Left renal cortex interstitium (tissue), 4 donors: ENCODE data around the gene HSPG2. TPM values are rescaled to one million over a fixed set of nuclear protein-coding genes. Genes with fewer than 3 reads are reported as not detected.
"Not testable (repeated sequence)": the region's sequence is repeated elsewhere in the genome, so short reads cannot be mapped to it uniquely, and the experiment has no call there.

Source experiments
- DNase-seq, 4 donors: peaks; one replicate each; pipeline ENCODE4 v3.0.0-alpha.2; 2013; ENCODE audit warnings: low read depth in 4 of 4, low spot score in 2 of 4, missing footprints in 1 of 4
- polyA plus RNA-seq, 4 donors: library from polyadenylated mRNA; unstranded; fragments of 120-200 nt; gene quantifications; one replicate each; pipeline ENCODE4 v1.2.1, GENCODE V29; 2013; ENCODE audit not compliant: insufficient read length in 4 of 4

The HSPG2 gene
- polyA plus RNA-seq, 4 donors, result 114 to 185 (median 161) TPM

DNA sequence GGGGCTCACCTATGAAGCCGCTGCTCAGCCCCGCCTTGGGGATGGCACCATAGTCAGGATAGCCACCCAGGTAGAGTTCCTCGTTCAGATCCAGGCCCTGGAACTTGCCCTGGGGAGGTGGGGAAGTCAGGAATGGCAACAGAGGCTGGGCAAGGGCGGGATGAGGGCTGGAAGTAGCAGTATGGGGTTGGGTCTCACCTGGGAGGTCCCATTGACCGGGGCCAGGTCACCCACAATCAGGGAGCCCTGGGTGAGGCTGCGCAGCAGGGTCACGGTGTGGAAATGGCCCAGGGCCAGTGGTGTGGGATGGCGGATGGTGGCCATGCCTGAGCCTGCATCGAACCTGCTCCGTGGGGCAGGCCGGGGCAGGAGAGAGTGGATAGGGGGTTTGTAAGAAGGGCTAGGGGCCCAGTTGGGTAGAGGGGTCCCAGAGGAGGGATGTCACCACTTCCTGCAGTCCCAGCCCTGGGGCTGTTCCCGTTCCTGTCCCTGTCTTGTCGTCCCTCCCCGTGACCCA is 105.6 kb downstream of the HSPG2 start:
- no peak for DNase-seq

DNA sequence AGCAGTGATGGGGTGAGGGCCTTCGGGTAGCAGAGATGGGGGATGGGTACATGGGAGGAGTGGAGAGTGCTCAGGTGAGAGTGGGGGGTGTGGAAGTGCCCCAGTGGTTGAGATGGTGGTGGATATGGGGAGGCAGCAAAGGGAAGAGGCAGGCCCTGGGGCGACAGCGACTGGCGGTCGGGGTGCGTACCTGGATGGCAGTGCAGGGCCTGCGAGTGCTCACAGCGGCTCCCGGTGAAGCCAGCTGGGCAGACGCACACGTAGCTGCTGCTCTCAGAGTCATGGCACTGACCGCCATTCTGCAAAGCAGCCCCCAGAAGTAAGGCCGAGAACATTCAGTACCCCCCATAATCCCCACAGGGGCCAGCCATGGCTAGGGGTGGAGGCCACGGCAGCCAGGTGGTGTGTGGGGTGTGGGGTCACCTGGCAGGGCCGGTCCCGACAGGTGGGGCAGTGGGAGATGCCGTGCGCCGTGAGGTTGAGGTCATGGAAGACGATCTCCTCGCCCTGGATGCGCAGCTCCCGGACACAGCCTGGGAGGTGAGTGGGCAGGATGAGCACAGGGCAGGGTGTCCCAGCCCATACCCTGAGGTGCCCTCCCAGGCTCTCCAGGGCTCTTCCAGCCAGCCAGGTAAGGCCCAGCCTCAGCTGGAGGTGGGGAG is 106.2 kb downstream of the HSPG2 start:
- DNase-seq, result no peak

DNA sequence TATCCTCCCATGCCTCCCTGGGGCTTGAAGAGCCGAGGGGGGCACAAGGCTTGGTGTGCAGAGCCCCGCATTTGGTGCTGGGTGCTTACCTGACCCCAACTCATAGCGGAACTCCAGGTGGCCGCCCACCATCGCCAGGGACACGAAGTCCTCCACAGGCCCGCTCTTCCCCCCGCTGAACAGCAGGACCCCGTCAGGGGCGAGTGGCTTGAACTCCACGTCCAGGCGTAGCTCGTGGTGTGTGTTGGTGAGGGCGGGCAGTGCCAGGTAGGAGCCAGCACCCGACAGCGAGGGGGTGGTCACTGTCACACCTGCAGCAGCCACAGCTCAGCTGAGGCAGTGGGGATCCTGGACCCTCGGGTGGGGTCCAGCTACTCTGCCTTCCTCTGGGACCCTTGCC is 107.8 kb downstream of the HSPG2 start:
- DNase-seq, result no peak

DNA sequence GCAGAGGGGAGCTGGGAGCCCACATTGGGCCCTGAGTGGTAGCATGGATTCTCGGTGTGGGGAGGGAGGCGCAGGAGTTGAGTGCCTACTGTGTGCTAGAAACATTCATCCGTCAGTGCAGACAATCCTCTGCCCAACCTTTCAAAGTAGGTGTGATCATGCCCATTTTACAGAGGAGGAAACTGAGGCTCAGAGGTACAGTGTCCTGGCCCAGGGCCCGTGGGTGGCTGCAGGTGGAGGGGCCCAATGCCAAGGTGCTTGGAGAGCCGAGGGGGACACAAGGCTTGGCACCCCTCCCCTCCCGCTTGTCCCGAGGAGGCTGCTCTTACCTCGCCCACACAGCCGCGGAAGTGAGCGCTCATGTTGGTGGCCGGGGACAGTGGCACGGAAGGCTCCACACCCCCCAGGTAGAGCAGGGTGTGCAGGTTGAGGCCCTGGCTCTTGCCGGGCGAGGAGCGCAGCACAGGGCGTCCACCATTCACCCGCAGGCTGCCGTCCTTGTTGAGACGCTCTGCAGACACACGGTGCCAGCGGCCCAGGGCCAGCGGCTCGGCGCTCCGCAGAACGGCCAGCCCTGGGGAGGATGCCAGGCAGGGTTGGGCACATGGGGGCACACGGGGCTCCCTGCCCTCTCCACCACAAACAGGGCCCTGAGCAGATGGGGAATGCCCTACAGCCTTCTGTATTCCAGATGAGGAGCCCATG is 108.5 kb downstream of the HSPG2 start:
- no peak for DNase-seq

- DNase-seq, result no peak
These were observed 109.0 kb downstream of the HSPG2 start for GRCh38 chr1:21828075-21828474.

DNA sequence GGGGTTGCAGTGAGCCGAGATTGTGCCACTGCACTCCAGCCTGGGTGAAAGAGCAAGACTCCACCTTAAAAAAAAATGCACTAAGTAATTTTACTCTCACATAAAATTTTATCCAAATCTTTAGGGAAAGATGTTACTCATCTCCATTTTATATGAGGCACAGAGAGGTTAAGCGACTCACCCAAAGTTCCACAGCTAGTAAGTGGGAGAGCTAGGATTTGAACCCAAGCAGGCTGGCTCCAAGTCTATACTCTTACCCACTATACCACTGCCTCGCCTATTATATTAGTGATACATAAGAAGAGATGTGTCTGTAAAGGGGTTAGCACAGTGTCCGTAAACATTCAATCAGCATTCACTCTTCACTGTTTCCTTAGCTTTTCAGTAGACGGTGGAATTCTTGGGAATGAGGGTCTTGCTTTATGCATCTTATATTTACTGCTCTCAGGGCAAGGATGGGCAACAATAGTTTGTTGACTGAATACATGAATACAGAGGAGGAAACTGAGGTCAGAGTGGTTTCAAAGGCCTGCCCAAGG is 109.9 kb downstream of the HSPG2 start:
- DNase-seq, result no peak

DNA sequence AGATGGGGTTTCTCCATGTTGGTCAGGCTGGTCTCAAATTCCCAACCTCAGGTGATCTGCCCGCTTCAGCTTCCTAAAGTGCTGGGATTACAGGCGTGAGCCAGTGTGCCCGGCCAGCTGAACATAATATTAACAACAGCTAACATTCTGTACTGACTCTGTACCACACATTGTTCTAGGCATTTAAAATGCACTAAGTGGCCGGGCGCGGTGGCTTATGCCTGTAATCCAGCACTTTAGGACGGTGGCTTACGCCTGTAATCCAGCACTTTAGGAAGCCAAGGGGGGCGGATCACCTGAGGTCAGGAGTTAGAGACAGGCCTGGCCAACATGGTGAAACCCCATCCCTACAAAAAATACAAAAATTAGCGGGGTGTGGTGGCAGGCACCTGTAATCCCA is 110.4 kb downstream of the HSPG2 start:
- DNase-seq, result not testable (repeated sequence)

- DNase-seq, result no peak
These were observed 111.7 kb downstream of the HSPG2 start for GRCh38 chr1:21825393-21825792.

DNA sequence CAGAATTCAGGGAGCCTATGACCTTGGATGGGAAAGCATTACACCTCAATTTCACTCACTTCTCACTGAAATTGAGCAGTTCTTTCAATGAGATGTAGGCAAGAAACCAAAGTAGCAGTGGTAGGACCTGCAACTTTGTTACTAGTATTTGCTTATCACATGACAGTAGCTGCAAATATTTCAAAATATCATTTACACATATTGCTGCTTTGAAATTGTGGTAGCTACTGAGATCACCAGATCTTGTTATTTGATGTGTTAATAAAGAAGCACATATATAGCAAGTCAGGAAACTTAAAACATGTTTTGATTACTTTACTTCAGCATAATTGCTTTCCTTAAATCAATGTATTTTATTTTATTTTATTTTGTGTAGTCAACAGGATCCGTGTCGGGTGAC is 112.2 kb downstream of the HSPG2 start:
- DNase-seq, result no peak

DNA sequence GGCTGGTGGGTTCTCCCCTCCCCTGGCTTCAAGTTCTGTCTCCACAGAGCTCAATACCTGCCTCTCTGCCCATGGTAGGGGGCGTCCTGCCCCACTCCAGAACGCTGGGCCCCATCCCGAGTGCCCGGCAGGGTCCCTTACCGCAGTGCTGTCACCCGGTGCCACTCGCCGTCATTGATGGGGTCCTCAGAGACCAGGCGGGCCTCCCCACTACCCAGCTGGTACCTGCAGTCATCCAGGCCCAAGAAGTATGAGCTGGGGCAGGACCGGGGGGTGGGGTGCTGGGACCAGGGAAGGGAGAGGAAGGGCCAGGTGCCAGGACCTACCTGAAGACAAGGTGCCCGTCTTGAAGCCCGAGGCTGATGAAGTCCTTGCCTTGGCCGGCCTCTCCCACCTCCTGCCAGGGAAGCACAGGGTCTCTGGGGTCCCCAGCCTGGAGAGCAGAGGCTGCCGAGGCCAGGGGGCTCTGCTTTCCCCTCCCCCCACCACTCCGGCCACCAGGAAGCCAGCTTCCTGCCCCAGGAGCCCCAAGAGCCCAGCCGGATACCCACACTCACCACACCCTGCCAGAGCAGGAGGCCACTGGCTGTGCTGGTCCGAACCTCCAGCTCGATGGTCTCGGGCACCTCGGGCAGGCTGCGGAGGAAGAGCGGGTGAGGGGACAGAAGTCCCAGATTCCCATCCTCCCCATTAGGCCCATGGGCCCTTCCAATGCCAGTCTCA is 113.0 kb downstream of the HSPG2 start:
- DNase-seq, result no peak

GRCh38 chr1:21823206-21823979 is 113.7 kb downstream of the HSPG2 start:
- DNase-seq, result no peak

DNA sequence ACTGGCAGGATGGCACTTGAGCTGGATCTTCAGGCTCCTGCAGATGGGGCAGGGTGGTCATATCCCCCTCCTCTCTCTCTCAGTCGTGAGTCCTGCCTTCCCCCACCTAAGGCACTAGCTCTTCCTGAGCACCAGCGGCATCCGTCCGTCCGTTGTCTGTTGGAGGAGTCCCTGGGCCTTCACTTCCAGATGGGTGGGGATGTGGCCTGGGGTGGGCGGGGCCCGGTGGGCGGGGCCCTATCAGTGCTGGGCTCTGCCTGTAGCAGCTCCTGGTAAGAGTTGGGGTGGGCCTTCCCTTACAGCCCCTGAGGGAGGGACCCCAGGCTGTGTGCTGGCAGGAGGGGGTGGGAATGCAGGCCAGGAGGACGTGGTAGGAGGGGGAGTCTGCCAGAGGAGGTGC is 114.8 kb downstream of the HSPG2 start:
- DNase-seq, result no peak

DNA sequence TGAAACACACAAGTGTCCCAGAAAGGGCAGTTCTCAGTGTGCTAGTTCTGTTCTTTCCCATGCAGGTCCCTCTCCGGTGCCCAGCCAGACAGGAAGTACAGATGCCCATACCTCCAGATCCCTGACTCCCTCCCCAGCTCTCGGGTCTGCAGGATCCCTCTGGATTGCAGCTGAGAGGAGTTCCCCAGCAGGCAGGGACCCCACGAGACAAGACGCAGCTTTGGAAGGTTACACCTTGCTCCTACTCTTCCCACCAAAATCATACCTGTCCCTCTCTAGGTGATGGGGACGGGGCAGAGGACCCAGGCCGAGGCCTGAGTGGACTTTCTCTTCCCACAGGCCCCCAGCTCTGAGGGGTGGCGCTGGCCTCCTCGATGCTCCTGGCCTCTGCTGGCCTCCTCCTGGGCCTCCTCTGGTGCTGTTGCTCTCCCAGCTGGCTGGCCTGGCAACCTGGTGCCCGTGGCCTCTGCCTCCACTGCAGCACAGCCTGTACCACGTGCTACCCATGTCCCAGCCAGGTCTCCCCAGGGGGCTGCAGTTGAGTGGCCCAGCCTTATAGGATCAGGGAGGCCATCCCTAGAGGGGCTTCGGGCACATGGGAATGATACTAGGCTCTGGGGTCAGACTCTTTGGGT is 115.6 kb downstream of the HSPG2 start:
- no peak for DNase-seq

DNA sequence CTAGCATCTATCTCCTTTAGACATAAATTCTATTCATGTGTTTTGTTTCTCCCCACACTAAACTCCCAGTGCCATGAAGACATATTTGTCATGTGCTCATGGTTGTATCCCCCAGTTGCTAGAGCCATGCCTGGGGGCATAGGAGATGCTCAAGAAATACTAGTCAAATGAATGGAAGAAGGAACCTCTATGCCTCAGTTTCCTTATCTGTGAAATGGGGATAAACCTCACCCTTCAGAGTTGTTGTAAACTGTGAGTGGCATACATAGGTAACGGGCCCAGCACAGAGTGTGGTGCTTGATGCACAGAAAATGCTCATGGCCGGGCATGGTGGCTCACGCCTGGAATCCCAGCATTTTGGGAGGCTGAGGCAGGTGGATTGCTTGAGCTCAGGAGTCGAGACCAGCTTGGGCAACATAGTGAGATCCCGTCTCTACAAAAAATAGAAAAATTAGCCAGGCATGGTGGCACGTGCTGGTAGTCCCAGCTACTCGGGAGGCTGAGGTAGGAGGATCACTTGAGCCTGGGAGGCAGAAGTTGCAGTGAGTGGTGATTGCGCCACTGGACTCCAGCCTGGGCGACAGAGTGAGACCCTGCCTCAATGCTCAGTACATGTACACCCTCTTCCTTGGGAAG is 116.4 kb downstream of the HSPG2 start:
- DNase-seq, result no peak

GRCh38 chr1:21818656-21819055 is 118.5 kb downstream of the HSPG2 start:
- DNase-seq, result no peak

- DNase-seq, result no peak
These were observed 120.4 kb downstream of the HSPG2 start for GRCh38 chr1:21816602-21817302.

- no peak for DNase-seq
These were observed 121.3 kb downstream of the HSPG2 start for GRCh38 chr1:21815724-21816321.

DNA sequence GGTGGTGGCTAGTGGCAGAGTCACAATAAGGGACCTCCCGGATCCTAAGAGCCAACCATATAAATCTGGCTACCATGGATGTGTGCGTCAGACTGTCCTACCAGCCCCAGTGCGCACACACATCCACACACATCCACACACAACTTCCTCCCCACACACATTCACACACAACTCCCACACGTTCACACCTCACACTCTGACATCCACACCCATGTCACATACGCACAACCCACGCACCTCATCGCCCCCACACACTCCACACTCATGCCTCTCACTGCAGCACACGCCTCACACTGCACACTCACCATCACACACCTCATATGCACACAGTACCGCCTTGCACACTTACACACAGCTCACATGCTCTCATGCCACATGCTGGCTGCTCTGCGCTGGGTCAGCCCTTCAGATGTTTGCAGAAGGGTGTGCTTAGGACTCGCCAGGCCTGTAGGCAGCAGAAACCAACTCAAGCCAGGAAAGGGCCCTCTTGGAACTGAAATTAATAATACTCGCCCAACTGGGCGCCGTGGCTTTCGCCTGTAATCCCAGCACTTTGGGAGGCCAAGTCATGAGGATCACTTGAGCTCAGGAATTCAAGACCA is 122.0 kb downstream of the HSPG2 start:
- DNase-seq, result no peak
